Osteocyte (in vitro differentiated cells): ENCODE data around the gene JAM3. TPM values are rescaled to one million over a fixed set of nuclear protein-coding genes. Genes with fewer than 3 reads are reported as not detected.

Experiments used
- DNase-seq: peaks from one replicate; pipeline ENCODE4 v3.0.0; 2021; ENCODE audit warnings: mixed read lengths; ENCODE audit not compliant: unreplicated experiment; ENCODE audit errors: extremely low spot score
- H3K27ac Mint-ChIP-seq: one replicate; pipeline ENCODE4 v1.8.0; 2021; ENCODE audit warnings: mild to moderate bottlenecking, mixed read lengths; ENCODE audit not compliant: unreplicated experiment
- H3K27me3 Mint-ChIP-seq: one replicate; pipeline ENCODE4 v1.8.0; 2021; ENCODE audit warnings: mixed read lengths; ENCODE audit not compliant: unreplicated experiment
- H3K36me3 Mint-ChIP-seq: one replicate; pipeline ENCODE4 v1.8.0; 2021; ENCODE audit warnings: mixed read lengths; ENCODE audit not compliant: unreplicated experiment
- H3K4me1 Mint-ChIP-seq: one replicate; pipeline ENCODE4 v1.8.0; 2021; ENCODE audit warnings: mixed read lengths; ENCODE audit not compliant: unreplicated experiment
- H3K4me3 Mint-ChIP-seq: one replicate; pipeline ENCODE4 v1.8.0; 2021; ENCODE audit warnings: mild to moderate bottlenecking, moderate library complexity, mixed read lengths; ENCODE audit not compliant: unreplicated experiment
- H3K9me3 Mint-ChIP-seq: one replicate; pipeline ENCODE4 v1.8.0; 2021; ENCODE audit warnings: mixed read lengths; ENCODE audit not compliant: unreplicated experiment
- CTCF ChIP-seq: fragments of 200-600 bp; sonication (generic); IDR thresholded peaks from 2 replicates; pipeline ENCODE4 v1.5.0; 2021; ENCODE audit warnings: antibody characterized with exemption, mild to moderate bottlenecking, moderate library complexity
- total RNA-seq: library from RNA; stranded (reverse); gene quantifications from 2 replicates; pipeline ENCODE4 v1.2.1, GENCODE V29; 2021

Gene JAM3
- total RNA-seq, 1 donor from 2014 or later, result 177 TPM

DNA sequence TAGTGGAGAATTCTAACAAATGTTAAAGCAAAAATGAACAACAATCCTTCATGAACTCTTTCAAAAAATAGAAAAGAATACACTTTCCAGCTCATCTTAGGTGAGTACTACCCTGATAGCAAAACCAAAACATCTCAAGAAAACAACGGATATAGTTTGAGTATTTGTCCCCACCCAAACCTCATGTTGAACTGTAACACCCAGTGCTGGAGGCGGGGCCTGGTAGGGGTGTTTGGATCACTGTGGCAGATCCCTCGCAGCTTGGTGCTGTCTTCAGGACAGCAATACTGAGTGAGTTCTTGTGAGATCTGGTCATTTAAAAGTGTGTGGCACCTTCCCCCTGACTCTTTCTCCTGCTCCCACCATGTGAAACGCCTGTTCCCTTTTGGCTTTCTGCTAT is 127.9 kb downstream of the JAM3 start:
- Mint-ChIP-seq H3K27me3 (no peaks in the 10 kb centered on the region), H3K9me3 (no peaks in the 10 kb centered on the region), H3K4me1 (no peaks in the 10 kb centered on the region), H3K4me3 (no peak overlapping the region), H3K27ac (no peak overlapping the region), H3K36me3 (peaks cover 33% of the 10 kb centered on the region)
- no peak for DNase-seq
- TF ChIP-seq CTCF, result no peak

- Mint-ChIP-seq H3K27me3 (no peaks in the 10 kb centered on the region), H3K27ac (no peak overlapping the region), H3K4me3 (no peak overlapping the region), H3K9me3 (no peaks in the 10 kb centered on the region), H3K36me3 (peaks cover 25% of the 10 kb centered on the region), H3K4me1 (no peaks in the 10 kb centered on the region)
- TF ChIP-seq CTCF, result no peak
- no peak for DNase-seq
Observed at GRCh38 chr11:134199531-134199930, 130.7 kb downstream of the JAM3 start.

DNA sequence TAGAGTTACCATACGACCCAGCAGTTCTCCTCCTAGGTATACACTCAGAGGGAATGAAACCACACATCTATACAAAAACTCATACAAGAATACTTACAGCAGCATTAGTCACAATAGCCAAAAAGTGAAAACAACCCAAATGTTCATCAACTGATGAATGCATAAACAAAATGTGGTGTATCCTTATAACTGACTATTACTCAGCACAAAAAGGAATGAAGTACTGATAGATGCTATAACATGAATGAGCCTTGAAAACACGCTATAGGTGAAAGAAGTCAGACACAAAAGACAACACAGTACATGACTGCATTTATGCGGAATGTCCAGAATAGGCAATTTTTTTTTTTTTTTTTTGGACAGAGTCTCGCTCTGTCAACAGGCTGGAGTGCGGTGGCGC is 131.8 kb downstream of the JAM3 start:
- Mint-ChIP-seq H3K36me3 (peaks cover 28% of the 10 kb centered on the region), H3K4me3 (no peak overlapping the region), H3K27ac (no peak overlapping the region), H3K9me3 (no peaks in the 10 kb centered on the region), H3K4me1 (no peaks in the 10 kb centered on the region), H3K27me3 (no peaks in the 10 kb centered on the region)
- DNase-seq, result no peak
- no peak for TF ChIP-seq CTCF

Other genes with a start within 250 kb of the JAM3 start
- gene SPATA19, start 223.6 kb upstream of the JAM3 start, total RNA-seq, result not detected in 2 replicates
- gene IGSF9B, start 112.1 kb upstream of the JAM3 start, total RNA-seq, result 2.7 and 3.8 TPM in 2 replicates
- 20.7 and 21.7 TPM in 2 replicates for gene NCAPD3, start 154.9 kb downstream of the JAM3 start, total RNA-seq
- gene VPS26B, start 155.6 kb downstream of the JAM3 start, total RNA-seq, result 54.3 and 58.8 TPM in 2 replicates
- gene THYN1, start 184.3 kb downstream of the JAM3 start, total RNA-seq, result 32.6 and 33.9 TPM in 2 replicates
- gene ACAD8, start 184.5 kb downstream of the JAM3 start, total RNA-seq, result 25.5 and 26.8 TPM in 2 replicates
- not detected in 2 replicates for gene GLB1L3, start 207.3 kb downstream of the JAM3 start, total RNA-seq